GM19043 (cell line): ENCODE results near the gene ECPAS.
"Not testable (repeated sequence)": the region's sequence is repeated elsewhere in the genome, so short reads cannot be mapped to it uniquely, and the experiment has no call there.

Experiments used
- ATAC-seq: cut with Tn5 transposase; IDR thresholded peaks from one replicate; pipeline ENCODE4 v1.9.1; 2021; ENCODE audit warnings: low read depth; ENCODE audit not compliant: unreplicated experiment

ECPAS gene, protein sequence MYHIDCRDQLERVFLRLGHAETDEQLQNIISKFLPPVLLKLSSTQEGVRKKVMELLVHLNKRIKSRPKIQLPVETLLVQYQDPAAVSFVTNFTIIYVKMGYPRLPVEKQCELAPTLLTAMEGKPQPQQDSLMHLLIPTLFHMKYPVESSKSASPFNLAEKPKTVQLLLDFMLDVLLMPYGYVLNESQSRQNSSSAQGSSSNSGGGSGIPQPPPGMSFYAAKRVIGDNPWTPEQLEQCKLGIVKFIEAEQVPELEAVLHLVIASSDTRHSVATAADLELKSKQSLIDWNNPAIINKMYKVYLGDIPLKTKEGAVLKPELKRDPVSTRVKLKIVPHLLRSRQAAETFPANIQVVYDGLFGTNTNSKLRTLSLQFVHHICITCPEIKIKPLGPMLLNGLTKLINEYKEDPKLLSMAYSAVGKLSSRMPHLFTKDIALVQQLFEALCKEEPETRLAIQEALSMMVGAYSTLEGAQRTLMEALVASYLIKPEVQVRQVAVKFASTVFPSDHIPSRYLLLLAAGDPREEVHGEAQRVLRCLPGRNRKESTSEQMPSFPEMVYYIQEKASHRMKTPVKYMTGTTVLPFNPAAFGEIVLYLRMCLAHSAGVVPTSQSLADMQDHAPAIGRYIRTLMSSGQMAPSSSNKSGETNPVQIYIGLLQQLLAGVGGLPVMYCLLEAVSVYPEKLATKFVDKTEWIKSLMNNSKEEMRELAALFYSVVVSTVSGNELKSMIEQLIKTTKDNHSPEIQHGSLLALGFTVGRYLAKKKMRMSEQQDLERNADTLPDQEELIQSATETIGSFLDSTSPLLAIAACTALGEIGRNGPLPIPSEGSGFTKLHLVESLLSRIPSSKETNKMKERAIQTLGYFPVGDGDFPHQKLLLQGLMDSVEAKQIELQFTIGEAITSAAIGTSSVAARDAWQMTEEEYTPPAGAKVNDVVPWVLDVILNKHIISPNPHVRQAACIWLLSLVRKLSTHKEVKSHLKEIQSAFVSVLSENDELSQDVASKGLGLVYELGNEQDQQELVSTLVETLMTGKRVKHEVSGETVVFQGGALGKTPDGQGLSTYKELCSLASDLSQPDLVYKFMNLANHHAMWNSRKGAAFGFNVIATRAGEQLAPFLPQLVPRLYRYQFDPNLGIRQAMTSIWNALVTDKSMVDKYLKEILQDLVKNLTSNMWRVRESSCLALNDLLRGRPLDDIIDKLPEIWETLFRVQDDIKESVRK (N-terminal part only)

DNA sequence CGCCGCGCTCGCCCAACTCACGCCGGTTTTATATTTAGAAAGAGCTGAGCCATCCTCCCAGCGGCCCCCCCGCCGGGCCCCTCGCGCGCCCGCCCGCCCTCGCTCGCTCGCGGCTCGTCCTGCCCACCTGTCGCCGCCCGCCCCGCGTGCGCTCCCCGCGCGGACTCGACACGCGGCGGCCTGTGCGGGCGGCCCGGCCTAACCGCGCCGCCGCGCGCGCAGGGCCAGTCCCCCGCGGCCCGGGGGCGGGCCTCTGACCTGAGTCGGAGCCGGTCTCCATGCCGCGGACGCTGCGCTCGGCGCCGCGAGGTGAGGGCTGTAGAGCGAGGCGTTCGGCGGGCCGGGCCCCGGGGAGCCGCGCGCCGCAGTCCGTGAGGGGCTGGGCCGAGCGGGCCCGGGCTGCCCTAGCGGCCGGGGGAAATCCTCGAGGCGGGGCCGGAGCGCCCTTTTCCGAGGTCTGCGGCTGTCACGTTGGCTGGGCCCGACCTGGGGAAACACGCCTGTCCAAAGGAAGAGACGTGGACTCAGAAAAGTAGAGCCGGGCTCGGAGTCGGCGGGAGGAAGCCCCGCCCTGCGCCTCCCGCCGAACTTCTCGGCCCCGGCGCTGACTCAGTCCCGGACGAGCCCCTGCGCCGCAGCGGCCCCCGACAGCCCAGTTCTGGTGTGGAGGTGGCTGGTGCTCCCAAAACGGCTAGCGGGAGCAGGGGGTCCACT is at the start of gene ECPAS:
TSS of gene ECPAS (minus strand) at position 526 of the 714 bp plus-strand sequence. CDS start 11,465 bp downstream, outside the sequence.
- peak; percentile 46 for ATAC-seq

DNA sequence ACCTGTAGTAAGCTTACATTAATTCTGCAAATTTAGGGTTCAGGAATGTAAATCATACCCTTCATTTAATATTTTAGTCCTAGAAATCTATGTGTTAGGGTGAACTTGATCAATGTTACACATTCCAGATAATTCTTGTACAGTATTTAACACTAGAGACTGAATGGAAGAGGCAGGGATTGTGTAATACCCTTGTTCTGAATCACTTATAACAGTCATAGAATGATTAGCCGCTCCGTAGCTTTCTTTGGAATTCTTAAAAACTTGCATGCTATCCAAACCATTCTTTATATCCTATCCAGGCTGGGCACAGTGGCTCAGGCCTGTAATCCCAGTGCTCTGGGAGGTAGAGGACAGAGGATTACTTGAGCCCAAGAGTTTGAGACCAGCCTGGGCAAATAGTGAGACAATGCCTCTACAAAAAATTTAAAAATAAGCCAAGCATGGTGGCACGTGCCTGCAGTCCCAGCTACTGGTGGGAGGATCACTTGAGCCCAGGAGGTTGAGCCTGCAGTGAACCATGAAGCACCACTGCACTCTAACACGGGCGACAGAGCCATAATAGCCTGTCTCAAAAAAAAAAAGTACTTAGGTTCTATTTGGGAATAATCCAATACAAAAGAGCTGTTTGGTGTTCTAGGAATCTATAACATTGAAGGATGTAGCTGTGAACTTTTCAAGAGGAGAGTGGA is 49.1 kb upstream of the ECPAS start:
- ATAC-seq, result no peak

DNA sequence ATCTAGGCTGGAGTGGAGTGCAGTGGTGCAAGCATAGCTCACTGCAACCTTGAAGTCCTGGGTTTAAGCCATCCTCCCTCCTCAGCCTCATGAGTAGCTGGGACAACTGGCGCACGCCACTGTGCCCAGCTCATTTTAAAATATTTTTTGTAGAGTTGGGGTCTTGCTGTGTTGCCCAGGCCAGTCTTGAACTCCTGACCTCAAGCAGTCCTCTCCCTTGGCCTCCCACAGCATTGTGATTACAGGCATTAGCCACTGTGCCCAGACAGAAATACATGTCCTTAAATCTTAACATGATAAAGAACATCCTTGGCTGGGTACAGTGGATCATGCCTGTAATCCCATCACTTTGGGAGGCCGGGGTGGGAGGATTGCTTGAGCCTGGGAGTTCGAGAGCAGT is 47.5 kb upstream of the ECPAS start:
- ATAC-seq, result no peak

DNA sequence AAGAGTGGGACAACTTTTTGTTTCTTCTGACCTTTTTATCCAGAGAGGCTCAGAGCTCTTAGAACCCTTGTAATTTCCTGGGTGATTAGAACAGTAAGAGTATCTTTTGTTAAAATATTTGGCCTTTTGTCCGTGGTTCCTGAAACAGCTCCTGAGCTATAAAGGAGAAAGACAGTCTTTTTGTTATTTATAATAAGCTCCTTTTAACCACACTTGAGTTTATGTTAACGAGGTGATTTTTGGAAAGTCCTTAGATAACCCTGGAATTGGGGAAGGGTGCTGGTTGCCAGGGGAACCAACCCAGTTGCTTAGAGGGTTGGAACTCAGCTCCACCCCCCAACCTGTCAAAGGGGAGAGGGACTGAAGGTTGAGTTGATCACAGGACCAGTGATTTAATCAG is 45.6 kb upstream of the ECPAS start:
- no peak for ATAC-seq

DNA sequence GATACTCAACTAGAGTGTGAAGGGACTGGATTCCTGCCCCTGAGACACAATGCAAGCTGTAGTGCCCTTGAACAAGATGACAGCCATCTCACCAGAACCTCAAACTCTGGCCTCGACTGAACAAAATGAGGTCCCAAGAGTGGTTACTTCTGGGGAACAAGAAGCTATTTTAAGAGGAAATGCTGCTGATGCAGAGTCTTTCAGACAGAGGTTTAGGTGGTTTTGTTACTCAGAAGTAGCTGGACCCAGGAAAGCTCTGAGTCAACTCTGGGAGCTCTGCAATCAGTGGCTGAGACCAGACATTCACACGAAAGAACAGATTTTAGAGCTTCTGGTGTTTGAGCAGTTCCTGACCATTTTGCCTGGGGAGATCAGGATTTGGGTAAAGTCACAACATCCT is 43.2 kb upstream of the ECPAS start:
- no peak for ATAC-seq

DNA sequence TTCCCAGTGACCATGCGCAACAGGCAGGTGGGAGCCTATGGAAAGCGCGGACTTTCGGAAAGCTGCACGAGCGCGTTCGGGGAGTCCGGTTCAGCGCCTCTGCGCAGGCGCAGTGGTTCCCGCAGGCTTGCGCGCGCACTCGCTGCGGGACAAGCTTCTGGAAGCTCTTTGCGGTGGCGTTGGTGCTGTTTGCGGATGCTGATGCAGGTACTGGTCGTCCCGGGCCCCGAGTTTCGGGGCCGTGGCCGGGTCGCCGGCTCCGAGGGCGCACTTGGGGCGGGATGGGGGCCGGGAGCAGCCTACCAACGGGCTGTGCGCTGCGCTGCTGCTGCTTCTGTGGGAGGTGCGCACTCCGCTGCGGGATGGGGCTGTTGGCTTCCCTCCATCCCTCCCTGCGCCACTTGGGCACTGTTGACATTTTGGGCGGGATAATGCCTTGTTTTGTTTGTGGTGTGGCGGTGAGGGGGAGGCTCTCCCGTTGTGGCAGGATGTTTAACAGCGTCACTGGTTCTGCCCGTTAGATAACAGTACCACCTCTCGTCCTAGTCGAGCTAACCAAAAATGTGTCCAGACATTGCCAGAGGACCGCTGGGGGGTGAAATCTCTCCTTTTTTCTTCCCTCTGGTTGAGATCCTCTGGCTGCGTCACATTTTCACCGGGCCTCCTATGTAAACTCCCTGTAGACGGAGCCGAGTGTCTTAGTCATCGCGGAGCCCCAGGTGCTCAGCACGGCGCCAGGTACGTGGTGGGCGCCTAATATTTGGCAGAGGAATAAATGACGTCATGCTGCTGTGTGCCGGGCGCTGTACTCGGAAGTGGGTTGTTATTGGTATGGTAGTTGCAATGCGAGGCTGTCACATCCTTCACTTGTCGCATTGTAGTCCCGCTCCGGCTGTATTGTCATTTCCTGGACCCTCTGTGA is 41.1 kb upstream of the ECPAS start, which contains the start of gene ZNF483:
TSS of gene ZNF483 (plus strand) at position 124 of the 922 bp plus-strand sequence. CDS start 2,217 bp downstream, outside the sequence.
- ATAC-seq, result no peak

DNA sequence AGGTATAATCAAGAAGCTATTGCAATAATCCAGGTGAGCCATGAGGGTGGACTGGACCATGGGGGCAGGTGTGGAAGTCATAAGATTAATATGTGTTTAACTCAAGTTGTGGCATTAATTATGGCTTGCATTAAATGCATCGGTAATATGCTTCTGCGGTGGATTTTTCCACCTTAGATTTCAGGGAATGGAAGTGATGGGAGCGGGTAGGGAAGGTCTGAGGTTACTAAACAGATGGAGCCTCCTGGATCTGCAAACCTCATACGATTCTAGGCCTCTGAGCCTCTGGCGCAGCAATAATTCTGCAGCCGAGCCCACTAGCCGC is 40.5 kb upstream of the ECPAS start:
- no peak for ATAC-seq

DNA sequence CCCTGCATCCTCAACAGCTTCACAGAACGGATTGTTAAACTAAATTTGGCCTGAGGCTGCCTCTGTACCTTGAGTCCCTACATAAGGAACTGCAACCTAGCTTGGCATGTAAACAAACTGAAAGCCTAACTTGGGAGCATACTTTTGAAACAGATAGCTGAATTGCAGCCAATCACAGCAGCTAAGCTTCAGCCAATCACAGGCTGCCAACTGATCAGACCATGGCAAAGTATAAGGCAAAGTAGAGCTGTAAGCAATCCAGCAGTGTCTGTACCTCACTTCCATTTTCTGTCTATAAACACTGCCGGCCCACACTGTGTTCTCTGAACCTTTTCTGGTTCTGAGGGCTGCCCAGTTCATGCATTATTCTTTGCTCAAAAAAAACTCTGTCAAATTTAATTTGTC is 31.9 kb upstream of the ECPAS start:
- no peak for ATAC-seq

DNA sequence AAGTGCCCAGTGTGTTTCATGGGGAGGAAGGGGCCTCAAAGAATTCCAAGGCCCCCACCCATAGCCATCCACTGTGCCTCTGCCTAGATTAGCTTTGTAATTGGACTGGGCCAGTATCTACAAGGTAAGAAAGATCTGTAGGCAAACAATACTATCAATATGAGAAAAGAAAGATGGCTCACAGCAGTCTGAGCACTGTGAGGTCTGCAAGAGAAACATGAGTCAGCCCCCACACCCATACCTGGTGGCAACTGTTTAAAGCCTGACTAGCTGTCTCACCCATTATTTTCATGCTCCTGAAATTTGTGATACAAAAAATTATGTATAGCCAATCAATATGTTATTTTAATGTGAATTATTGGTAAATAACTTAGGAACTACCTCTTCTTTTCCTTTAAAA is 30.8 kb upstream of the ECPAS start:
- ATAC-seq, result no peak

DNA sequence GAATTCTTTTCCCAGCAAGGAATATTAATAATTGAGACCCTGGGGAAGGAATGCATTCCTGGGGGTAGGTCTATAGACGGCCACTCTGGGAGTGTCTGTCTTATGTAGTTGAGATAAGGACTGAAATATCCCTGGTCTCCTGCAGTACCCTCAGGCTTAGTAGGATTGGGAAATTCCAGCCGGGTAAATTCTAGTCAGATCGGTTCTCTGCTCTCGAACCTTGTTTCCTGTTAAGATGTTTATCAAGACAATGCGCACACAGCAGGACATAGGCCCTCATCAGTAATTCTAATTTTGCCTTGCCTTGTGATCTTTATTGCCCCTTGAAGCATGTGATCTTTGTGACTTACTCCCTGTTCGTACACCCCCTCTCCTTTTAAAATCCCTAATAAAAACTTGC is 27.4 kb upstream of the ECPAS start:
- not testable (repeated sequence) for ATAC-seq

DNA sequence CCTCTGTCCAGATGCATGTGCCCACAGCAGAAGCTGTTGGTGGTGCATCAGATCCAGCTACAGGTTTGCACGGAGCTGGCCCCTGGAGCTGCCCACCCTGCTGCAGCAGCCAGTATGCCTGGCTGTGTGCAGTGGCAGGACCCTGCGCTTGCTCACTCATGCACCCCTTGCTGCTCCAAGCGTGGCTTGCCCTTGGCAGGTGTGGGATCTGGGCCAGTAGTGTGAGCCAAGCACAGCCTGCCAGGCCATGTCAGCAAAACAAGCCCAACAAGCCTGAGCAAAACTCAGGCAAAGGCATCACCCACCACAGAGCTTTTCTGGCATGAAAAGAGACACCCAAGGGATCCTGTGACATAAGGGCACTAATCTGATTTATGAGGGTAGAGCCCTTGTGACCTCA is 18.3 kb upstream of the ECPAS start:
- ATAC-seq, result no peak

DNA sequence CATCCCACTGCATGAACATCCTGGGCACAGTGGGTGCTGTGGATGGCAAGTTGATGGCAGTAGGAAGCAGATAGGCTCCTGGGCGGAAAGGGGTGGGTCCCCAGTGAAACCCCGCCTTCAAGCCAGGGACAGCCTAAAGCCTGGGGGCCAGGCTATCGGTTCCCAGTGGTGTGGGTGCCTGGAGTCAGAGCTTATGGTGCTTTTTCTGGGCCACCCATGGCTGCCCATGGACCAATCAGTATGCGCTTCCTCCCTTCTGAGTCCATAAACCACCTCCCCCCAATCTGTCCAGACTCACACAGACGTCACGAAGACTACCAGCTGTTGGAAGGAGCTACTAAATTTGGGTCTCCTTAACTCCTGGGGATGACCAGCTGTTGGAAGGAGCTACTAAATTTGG is 17.5 kb upstream of the ECPAS start:
- ATAC-seq, result no peak

DNA sequence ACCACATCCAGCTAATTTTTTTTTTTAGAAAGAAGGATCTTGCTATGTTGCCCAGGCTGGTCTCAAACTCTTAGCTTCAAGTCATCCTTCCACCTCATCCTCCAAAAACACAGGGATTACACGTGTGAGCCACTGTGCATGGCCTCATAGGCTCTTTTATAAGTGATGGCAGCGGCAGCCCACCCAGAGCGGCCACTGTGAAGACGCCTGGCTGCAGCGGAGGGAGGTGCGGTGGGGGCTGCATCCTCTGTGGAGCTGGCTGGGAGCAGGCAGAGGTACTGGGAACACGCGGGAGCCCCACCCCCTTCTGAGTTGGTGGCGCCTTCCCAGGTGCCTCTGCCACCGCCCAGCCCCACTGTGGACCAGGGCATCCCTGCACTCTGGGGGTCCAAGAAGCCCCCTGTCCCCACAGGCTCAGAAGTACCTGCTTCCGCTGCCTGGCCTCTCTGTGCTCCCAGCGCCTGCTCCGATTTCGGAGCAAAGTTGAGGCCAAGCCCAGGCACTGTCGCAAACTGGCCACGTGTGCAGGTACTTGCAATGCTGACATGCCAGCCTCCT is 16.9 kb upstream of the ECPAS start:
- no peak for ATAC-seq

DNA sequence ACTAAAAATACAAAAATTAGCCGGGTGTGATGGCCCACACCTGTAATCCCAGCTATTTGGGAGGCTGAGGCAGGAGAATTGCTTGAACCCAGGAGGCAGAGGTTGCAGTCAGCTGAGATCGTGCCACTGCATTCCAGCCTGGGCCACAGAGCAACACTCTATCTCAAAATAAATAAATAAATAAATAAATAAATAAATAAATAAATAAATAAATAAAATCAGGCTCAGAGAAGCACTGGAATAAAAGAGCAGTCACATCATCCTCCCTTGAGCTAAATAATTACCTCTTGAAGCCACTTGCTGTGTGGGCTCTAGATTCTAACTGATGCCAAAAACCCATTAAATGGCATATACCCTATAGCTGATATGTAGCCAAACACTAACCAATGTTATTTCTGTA is 13.0 kb upstream of the ECPAS start:
- ATAC-seq, result not testable (repeated sequence)

DNA sequence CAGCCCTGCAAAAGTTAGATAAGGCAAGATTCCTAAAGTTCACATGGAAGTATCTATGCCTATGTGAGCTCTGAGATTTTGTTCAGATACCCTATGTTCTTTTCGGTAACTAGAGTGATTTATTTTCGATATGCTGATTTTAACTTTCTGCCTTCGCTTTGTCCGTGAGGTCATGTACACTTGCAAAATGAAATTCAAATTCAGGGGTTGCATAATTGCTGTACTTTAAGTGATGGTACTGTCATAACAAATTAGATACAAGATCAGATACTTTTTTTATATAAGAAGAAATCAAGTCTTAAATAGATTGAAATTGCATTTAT is 350 bp upstream of the ECPAS start:
- no peak for ATAC-seq

DNA sequence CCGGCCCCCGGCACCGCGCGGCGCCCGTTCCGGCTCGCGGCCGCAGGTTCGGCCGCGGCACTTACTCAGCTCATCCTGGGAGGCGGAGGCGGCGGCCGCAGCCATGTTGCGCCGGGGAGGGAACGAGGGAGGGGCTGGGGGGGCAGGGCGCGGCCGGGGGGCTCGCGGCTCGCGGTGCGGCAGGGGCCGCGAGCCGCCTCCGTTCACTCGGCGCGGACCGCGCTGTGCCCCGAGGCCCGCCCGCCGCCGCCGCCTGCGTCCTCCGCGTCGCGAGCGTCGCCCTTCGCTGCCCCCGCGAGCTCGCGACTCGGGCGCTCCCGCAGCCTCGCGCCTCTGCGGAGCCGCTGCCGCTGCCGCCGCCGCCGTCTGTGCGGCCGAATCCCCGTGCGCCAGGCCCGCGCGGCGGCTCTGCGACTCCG is 735 bp downstream of the ECPAS start:
- ATAC-seq, result peak; percentile 22

DNA sequence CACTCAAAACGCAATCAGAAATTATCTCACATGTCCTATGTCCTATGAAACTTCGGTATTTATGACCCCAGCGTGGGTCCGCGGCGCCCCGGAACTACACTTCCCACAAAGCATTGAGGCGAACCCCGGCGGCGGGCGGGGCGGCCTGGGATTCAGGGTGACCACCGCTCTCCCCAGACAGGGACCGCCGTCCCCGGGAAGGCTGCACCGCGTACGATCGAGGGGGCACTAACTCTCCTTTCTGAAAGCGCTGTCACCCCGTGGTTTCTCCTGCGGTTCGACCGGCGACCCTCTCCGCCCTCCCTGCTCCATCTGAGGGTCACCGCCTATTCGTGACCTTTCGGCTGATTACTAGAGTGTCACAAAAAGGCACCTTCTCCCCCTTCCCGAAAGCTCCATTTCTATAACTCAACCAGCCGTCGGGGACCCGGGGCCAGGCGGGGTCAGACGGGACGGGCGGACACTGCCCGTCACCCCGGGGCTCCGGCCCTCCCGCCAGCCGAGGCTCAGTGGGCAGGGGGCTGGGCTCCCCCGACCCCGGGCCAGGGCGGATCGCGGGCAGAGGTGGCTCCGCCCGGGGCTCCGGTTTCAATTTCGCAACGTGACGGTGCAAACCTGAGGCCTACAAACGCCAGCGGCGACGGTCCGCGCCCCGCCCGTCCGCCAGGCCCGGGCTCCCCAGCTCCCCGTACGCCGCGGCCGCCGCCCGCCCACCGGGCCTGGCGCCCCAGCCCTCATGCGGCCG is 1.3 kb downstream of the ECPAS start:
- ATAC-seq, result peak; percentile 47
